Activated gamma-delta T cell treated with Interleukin-2 at 50 U/mL for 16 hours (primary cell): ENCODE data around the gene STX7.

Experiments
- DNase-seq: peaks from one replicate; pipeline ENCODE4 v3.0.0-alpha.2; 2020

Gene STX7

DNA sequence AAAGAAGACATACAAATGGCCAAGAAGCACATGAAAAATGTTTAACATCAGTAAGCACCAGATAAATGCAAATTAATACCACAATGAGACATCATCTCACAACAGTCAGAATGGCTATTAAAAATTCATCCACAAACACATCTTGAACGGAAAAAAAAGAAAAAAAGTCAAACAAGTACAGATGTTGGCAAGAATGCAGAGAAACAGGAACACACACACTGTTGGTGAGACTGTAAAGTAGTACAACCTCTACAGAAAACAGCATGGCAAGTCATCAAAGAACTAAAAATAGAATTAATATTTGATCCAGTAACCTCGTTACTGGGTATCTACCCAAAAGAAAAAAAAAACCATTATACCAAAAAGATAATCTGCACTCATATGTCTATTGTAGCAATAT is 6.5 kb downstream of the STX7 start:
- no peak for DNase-seq

DNA sequence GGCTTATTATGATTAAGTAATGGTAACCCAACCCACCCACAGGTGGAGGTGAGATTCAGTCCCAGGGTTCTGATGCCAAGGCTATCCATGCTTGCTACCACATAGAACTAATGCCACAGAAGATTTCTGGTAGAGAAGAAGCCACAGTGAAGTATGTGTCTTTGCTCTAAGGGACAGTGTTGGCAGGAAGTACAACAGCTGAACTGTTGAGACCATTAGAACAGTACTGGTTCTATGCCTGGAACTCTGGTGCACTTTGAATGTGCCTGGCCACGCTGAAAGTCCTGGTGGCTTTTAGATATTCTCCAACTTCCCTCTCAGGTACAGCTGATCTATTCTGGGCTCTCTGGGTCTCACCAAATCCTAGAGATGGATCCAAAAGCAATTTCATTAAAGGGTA is 7.8 kb downstream of the STX7 start:
- DNase-seq = no peak

- DNase-seq = no peak
Observed at GRCh38 chr6:132504757-132505156, 8.2 kb downstream of the STX7 start.

DNA sequence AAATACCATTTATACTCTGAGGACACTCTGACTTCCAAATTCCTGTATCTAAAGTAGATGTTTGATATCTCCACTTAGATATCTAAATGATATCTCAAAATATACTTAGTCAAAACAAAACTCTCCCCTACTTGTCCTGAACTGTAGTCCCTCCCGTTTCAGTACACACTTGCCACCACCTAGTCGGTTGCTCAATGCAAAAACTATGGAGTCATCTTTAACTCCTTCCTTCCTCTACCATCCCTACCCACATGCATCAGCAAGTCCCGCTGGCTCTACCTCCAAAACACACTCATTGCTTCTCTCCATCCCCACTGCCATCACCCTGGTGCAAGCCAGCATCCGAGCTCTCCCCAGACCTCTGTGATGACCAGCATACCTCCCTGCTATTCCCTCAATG is 13.2 kb downstream of the STX7 start:
- DNase-seq = no peak

- DNase-seq = no peak
Observed at GRCh38 chr6:132498638-132499037, 14.3 kb downstream of the STX7 start.

DNA sequence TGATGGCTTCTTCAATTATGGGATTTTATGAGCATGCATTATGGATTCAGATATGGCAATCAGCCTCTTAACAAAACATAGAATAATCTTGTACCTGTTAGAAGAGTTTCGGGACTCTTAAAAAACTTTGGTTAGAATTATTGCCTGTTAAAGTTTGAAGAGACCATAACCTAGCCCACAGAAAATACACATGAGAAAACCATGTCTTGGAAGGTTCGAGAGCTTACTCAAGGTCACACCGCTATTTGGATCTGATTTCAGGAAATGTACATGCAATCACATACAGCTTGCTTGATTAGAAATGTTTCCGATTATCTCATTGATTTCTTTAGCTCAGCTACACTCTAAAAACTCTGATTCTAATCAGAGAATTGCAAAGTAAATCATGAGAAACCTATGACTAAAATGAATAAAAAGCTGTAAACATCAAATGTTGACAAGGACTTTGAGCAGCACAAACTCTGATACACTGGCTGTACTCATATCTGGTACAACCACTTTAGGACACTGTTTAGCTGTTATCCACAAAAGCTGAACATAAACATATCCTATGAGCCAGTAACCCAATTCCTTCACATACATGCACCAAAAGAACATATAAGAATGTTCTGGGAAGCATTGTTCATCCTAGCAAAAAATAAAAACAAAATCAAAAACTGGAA is 16.3 kb downstream of the STX7 start:
- no peak for DNase-seq

DNA sequence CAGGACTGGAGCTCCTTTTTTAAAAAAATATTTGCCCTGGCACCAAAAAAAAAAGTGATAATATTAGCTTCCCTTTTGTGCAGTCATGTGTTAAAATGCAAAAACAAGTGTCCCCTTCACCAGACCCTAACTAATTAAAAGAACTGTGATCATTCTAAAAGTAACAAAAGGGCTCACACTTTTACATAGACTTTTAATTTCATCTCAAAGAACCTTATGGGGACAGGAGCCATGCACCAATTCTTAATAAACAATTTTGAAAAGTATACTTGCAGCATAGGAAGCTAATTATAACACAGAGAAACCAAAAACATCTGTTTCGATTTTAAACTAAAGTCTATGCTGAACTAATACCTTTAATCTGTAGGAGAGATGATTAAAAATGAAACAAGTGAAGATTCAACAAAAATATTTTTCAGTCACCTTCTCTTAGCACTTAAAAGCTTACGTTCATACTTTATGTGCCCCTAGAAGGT is 17.3 kb downstream of the STX7 start:
- no peak for DNase-seq

GRCh38 chr6:132494954-132495353 is 18.0 kb downstream of the STX7 start:
- DNase-seq = no peak

- DNase-seq = no peak
Observed at GRCh38 chr6:132491881-132492280, 21.0 kb downstream of the STX7 start.

- DNase-seq = no peak
Observed at GRCh38 chr6:132491303-132491702, 21.6 kb downstream of the STX7 start.

DNA sequence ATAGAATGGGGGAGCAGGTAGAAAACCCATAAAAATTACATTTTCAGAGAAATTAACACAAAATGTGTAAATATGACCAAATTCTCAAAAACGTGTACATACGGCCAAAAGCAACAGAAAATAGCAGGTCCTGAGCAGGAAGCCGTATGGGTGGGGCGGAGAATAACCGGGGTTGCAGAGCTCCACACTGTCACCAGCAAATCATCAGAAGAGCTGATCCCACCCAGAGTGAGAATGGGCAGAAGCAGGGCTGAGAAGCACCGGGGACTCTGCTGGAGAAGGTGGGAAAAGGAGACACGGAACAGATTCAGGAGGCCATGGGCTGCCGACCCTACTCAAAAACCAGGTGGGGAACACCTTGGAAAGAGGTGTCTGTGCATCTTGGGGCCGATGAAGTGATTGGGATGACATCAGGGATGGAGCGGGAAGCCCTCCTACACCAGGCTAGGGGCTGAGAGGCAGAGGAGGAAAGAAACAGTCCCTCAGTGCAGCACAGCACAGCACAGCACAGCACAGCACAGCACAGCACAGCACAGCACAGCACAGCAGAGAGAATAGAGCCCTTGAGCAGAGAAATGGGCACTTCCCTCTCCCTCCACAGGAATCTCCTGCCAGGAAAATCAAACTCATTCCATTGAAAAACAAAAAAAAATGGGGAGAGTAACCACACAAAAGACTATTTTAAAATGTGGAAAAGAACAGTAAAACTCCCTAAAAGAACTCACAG is 22.3 kb downstream of the STX7 start:
- DNase-seq = no peak

- no peak for DNase-seq
Observed at GRCh38 chr6:132490024-132490423, 22.9 kb downstream of the STX7 start.

DNA sequence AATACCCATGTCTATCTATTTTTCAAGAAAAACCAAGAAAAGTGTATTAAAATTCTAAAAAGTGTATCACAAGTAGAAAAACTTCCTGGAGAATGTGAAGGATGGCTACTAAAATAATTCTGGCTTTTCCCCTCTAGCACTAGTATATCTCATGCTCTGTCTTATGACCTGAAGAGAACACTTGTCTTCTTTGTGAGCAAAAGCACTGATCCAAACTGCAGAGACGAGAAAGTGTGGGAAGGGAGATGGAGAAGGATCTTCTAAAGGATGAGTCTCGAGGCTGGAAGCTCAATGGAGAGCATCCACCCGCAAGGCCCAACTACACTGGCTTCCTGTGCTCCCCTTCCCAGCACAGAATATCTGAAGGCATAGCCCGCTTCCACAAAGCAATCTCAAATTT is 23.5 kb downstream of the STX7 start:
- DNase-seq = no peak

- no peak for DNase-seq
Observed at GRCh38 chr6:132487762-132488161, 25.2 kb downstream of the STX7 start.

- DNase-seq = no peak
Observed at GRCh38 chr6:132484680-132485018, 28.3 kb downstream of the STX7 start.

DNA sequence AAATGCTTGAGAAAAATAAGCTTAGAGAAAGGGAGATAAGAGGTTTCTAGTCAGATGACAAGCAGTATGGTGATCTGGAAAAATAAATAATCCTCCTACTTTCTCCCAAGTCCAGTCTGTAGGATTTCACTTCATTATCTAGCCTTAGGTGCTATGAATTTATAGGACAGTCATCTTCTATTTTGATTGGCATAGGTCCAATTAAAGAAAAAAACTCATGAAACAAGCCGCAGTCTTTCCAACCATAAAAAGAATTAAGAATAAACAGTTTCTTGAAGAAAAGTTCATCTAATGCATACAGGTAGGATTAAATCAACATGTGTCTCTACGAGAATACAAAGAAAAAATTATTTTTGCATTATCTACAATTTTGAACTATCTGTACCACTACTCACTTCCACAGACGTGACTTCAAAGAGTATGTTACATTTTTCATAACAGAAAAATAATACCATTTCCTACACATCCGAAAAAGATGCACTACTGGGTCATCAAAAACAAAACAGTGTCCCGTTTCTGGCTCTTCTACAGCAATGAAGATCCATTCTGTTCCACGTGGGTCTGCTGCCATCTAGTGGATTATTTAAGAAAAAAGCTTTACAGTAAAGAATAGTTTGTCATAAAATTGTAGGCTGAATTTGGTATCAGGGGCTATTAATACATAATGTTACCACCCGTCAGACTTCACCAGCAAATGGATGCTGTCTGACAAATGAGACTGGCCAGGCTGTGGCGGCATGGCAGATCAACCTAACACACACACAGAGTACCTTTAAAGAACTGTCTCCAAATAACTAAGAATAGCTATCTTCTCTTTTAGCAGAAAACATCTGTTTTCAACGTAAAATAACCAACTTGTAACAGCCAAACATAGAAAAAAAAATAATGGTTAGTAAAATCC is 28.9 kb downstream of the STX7 start:
- DNase-seq = peak; percentile 38

DNA sequence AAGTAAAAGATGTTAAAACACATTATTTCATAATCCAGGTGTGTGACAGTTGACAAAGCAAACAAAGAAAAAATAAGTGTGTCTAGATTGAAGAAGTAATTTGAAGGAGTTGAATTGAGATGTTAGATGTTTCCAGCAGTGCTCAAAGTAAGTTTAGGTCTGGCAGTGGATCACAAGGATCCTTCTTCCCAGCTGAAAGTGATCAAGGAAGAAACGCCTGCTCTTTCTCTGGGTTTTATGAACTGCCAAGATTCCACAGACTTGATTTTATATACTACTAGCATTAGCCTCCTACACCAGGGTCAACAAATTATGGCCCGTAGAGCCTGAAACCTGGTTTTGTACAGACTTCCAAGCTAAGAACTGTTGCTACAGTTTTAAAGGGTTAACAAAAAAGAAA is 30.3 kb downstream of the STX7 start:
- DNase-seq = no peak

- DNase-seq = no peak
Observed at GRCh38 chr6:132481189-132481588, 31.7 kb downstream of the STX7 start.

- no peak for DNase-seq
Observed at GRCh38 chr6:132479131-132479530, 33.8 kb downstream of the STX7 start.

- no peak for DNase-seq
Observed at GRCh38 chr6:132478674-132479073, 34.2 kb downstream of the STX7 start.

DNA sequence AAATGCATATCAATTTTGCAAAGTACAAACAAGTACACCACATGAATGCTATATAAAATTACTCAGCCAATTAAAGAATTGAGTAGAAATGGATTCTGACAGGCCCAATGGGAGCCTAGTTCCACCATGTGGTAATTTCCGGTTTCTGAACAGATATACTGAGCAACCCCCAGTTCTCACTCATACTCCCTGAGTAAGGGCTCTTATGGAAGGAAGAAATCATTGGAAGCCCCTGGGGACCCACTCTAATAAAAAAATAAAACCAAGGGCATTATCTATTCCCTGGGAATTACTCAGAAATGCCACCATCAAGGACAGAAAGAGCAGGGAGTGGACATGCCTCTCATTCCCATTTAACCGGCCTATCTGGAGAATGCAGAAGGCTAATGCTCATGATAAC is 34.6 kb downstream of the STX7 start:
- DNase-seq = no peak

DNA sequence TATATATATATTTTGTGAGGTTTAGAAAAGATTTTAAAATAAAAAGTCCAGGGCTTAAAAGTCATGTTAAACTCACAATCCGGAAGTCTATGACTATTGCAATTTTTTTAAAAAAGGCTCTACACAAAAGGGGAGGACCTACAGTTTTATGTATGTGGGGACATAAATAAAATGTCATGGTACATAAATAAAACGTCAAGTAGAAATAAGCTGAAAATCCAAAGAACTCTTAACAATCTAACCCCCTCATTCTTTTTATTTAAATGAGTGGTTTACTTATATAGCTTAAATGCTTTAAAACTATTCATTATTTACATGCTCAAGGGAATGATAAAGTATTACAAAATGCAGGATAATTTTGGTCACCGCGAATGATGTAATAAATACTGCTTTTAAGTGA is 36.2 kb downstream of the STX7 start:
- DNase-seq = no peak

DNA sequence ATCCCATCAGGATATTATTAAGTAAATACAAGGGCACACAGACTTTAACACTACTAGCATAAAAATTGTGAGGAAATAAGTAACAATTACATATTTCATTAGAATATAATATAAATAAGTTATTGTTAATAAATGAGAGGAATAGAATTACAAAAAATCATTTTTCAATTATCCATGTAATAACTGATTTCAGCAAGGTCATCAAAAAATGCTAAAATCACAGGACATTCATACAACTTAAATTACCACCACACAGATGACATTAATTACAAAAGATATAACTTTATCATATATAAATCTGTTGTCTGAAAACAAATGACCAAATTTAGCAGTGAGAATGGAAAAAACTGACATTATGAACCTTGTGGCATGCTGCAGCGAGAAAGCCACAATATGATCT is 37.0 kb downstream of the STX7 start:
- no peak for DNase-seq

- DNase-seq = no peak
Observed at GRCh38 chr6:132471787-132472186, 41.1 kb downstream of the STX7 start.
